ENCODE data around the gene AREG. TPM values are rescaled to one million over a fixed set of nuclear protein-coding genes. Genes with fewer than 3 reads are reported as not detected.
A peak's percentile ranks its signal among the peaks of the same experiment; 100 is the strongest.

AREG gene
- polyA plus RNA-seq, 3 donors from 2014 or later: 17.7 to 38.8 (median 28.8) TPM

GRCh38 chr4:74415602-74416300 lies 29.2 kb upstream of the AREG start:
- Mint-ChIP-seq H3K4me1 (no peaks in the 10 kb centered on the region), H3K27ac (no peak overlapping the region), H3K9me3 (no peaks in the 10 kb centered on the region), H3K36me3 (peaks cover 0 to 3% (median 0%) of the 10 kb centered on the region in 3 donors), H3K27me3 (ENCODE audit: low read depth in 3 of 3) (peaks cover 2 to 3% (median 2%) of the 10 kb centered on the region in 3 donors), H3K4me3 (no peak overlapping the region)
- DNase-seq: no peak

- Mint-ChIP-seq H3K36me3 (peaks cover 0 to 3% (median 0%) of the 10 kb centered on the region in 3 donors), H3K4me1 (no peaks in the 10 kb centered on the region), H3K27me3 (ENCODE audit: low read depth in 3 of 3) (peaks cover 1 to 2% (median 2%) of the 10 kb centered on the region in 3 donors), H3K4me3 (no peak overlapping the region), H3K27ac (no peak overlapping the region), H3K9me3 (no peaks in the 10 kb centered on the region)
- DNase-seq: no peak
Observed at GRCh38 chr4:74418063-74418670, 26.8 kb upstream of the AREG start.

DNA sequence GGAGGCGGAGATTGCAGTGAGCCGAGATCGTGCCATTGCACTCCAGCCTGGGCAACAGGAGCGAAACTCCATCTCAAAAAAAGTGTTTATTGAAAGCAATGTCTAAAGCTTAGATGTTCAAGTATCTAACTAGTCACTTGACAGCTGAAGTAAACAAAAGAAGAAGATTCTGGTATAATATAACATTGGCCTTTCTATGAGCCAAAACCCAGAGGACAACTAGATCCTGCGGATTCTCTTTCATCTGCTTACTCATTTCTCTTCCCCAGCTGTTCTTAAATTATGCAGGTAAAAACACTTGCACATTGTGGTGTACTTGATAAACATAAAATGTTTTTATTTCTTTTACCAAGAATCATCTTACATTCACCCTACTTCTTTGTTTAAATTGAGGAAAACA lies 24.1 kb upstream of the AREG start:
- Mint-ChIP-seq H3K4me3 (no peak overlapping the region), H3K36me3 (peaks cover 0 to 3% (median 0%) of the 10 kb centered on the region in 3 donors), H3K27me3 (ENCODE audit: low read depth in 3 of 3) (peaks cover 0 to 2% (median 1%) of the 10 kb centered on the region in 3 donors), H3K4me1 (peaks cover 2 to 4% of the 10 kb centered on the region in 2 donors), H3K9me3 (no peaks in the 10 kb centered on the region), H3K27ac (no peak overlapping the region)
- DNase-seq: no peak

GRCh38 chr4:74423104-74423503 lies 21.8 kb upstream of the AREG start:
- H3K4me3 Mint-ChIP-seq: no peak overlapping the region
- peaks cover 0 to 2% (median 1%) of the 10 kb centered on the region in 3 donors for H3K27me3 Mint-ChIP-seq (ENCODE audit: low read depth in 3 of 3)
- H3K9me3 Mint-ChIP-seq: no peaks in the 10 kb centered on the region
- H3K36me3 Mint-ChIP-seq: peaks cover 0 to 1% (median 0%) of the 10 kb centered on the region in 3 donors
- H3K27ac Mint-ChIP-seq: no peak overlapping the region
- DNase-seq: no peak
- H3K4me1 Mint-ChIP-seq: peaks cover 6 to 7% of the 10 kb centered on the region in 2 donors

GRCh38 chr4:74424111-74424510 lies 20.8 kb upstream of the AREG start:
- no peaks in the 10 kb centered on the region for H3K9me3 Mint-ChIP-seq
- H3K4me3 Mint-ChIP-seq: no peak overlapping the region
- H3K27ac Mint-ChIP-seq: no peak overlapping the region
- H3K27me3 Mint-ChIP-seq (ENCODE audit: low read depth in 3 of 3): peaks cover 0 to 1% (median 0%) of the 10 kb centered on the region in 3 donors
- DNase-seq: no peak
- peaks cover 13 to 14% of the 10 kb centered on the region in 2 donors for H3K4me1 Mint-ChIP-seq
- H3K36me3 Mint-ChIP-seq: no peaks in the 10 kb centered on the region

DNA sequence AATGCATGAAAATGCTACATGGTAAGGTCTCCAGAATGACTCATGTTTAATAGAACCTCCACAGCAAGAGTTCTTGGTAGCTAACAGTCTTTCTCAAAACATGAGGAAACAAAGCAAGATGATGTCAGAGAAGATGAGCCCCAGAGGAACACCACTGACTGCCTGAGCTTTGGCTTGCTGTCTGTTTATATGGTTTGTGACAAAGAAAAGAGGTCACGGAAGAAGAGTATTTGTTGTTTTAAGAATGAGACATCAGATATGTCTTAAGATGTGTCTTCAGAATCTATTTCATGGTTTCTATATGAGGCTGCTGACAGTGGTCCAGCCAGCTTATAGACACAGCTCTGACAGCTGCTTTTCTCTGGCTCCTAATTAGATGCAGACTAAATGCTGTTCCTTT lies 18.8 kb upstream of the AREG start:
- Mint-ChIP-seq H3K4me1 (peaks cover 20 to 21% of the 10 kb centered on the region in 2 donors), H3K27ac (no peak overlapping the region), H3K4me3 (no peak overlapping the region), H3K36me3 (no peaks in the 10 kb centered on the region), H3K9me3 (no peaks in the 10 kb centered on the region), H3K27me3 (ENCODE audit: low read depth in 3 of 3) (peaks cover 0 to 1% (median 0%) of the 10 kb centered on the region in 3 donors)
- no peak for DNase-seq

DNA sequence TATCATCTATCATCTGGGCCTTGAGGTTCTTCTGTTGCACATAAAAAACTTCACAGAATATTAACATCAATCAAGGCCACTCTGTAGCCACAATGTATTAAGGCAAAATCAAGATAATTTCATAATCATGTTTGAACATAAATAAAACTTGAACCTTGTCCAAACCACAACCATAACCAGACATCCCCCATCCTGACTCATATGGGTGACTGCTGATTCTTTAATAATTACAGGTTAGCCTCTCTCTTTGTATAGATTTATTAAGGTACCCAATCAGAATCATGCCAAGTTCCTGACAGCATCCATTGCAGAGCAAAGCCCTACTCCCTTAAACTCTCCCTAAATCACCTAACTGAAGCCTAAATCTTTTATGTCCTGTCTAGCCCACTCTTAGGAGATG lies 16.7 kb upstream of the AREG start:
- Mint-ChIP-seq H3K4me1 (peaks cover 32 to 36% of the 10 kb centered on the region in 2 donors), H3K9me3 (no peaks in the 10 kb centered on the region), H3K4me3 (no peak overlapping the region), H3K27me3 (ENCODE audit: low read depth in 3 of 3) (no peaks in the 10 kb centered on the region), H3K36me3 (no peaks in the 10 kb centered on the region), H3K27ac (peak overlapping the region in 3 of 6 donors; percentile 12 to 30 (median 13))
- no peak for DNase-seq

GRCh38 chr4:74431113-74431826 lies 13.7 kb upstream of the AREG start:
- peak overlapping the region in 5 of 6 donors; percentile 23 to 64 (median 45) for H3K27ac Mint-ChIP-seq
- peaks cover 0 to 2% (median 0%) of the 10 kb centered on the region in 3 donors for H3K27me3 Mint-ChIP-seq (ENCODE audit: low read depth in 3 of 3)
- H3K9me3 Mint-ChIP-seq: no peaks in the 10 kb centered on the region
- DNase-seq: peak; percentile 36 to 46 (median 41)
- peak overlapping the region; percentile 14 to 66 (median 47) for H3K4me3 Mint-ChIP-seq
- H3K4me1 Mint-ChIP-seq: peaks cover 28 to 31% of the 10 kb centered on the region in 2 donors
- no peaks in the 10 kb centered on the region for H3K36me3 Mint-ChIP-seq

- no peak for DNase-seq
- Mint-ChIP-seq H3K27ac (peak overlapping the region in 1 of 6 donors; percentile 60), H3K27me3 (ENCODE audit: low read depth in 3 of 3) (peaks cover 0 to 2% (median 0%) of the 10 kb centered on the region in 3 donors), H3K36me3 (no peaks in the 10 kb centered on the region), H3K9me3 (no peaks in the 10 kb centered on the region), H3K4me3 (no peak overlapping the region), H3K4me1 (peaks cover 26 to 31% of the 10 kb centered on the region in 2 donors)
Observed at GRCh38 chr4:74433043-74433442, 11.9 kb upstream of the AREG start.

DNA sequence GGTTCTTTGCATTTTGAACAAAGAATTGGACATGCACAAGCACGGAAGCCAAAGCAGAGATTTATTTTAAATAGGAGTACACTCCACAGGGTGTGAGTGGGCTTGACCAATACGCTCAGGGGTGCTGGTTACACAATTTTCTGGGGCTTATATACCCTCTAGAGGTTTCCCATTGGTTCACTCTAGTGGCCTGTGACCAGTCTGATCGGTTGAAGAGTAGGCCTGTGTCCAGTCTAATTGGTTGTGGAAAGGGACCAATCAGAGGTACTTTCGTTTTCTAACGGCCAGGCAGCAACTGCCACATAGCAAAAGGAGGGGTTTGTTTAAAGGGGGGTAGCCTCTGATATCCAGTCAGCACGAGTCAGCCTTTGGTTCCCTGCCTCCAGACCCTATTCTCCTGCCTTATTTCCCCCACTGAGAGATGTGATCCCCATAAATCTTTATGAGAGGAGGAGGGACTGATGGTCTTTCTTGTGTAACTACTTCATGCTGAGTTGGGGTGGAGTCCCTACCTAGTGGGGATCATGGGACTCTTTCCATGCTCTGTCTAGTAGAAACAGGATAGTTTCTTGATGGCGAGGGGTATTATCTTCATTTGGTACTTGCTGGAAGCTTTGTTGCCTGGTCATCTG lies 11.3 kb upstream of the AREG start:
- DNase-seq: no peak
- H3K4me3 Mint-ChIP-seq: no peak overlapping the region
- peaks cover 21 to 26% of the 10 kb centered on the region in 2 donors for H3K4me1 Mint-ChIP-seq
- no peaks in the 10 kb centered on the region for H3K36me3 Mint-ChIP-seq
- H3K27ac Mint-ChIP-seq: peak overlapping the region in 1 of 6 donors; percentile 60
- no peaks in the 10 kb centered on the region for H3K9me3 Mint-ChIP-seq
- H3K27me3 Mint-ChIP-seq (ENCODE audit: low read depth in 3 of 3): peaks cover 0 to 2% (median 0%) of the 10 kb centered on the region in 3 donors

DNA sequence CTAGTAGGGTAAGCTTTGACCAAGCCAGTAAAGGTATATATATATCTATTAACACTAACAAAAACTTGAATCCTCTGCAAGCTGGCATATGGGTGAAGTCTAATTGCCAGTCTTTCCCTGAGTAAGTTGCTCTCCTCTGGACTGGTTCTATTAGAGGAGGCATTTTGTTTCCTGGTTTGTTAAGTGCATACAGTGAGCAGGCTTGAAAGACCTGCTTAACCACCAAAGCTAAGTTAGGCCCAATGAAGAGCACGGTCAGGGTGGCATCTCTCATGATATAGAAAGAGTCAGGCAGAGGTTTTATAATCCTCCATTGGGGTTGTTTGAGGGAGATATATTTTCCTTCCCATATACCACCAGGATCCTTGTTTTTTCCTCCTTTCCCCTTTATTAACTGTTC lies 9.6 kb upstream of the AREG start:
- H3K36me3 Mint-ChIP-seq: no peaks in the 10 kb centered on the region
- H3K9me3 Mint-ChIP-seq: no peaks in the 10 kb centered on the region
- no peak for DNase-seq
- no peak overlapping the region for H3K4me3 Mint-ChIP-seq
- peaks cover 17 to 24% of the 10 kb centered on the region in 2 donors for H3K4me1 Mint-ChIP-seq
- peaks cover 0 to 3% (median 0%) of the 10 kb centered on the region in 3 donors for H3K27me3 Mint-ChIP-seq (ENCODE audit: low read depth in 3 of 3)
- H3K27ac Mint-ChIP-seq: peak overlapping the region in 1 of 6 donors; percentile 12

GRCh38 chr4:74437866-74438265 lies 7.1 kb upstream of the AREG start:
- H3K4me1 Mint-ChIP-seq: peaks cover 2 to 6% of the 10 kb centered on the region in 2 donors
- peak overlapping the region in 1 of 6 donors; percentile 28 for H3K27ac Mint-ChIP-seq
- no peak overlapping the region for H3K4me3 Mint-ChIP-seq
- peaks cover 0 to 3% (median 0%) of the 10 kb centered on the region in 3 donors for H3K27me3 Mint-ChIP-seq (ENCODE audit: low read depth in 3 of 3)
- H3K36me3 Mint-ChIP-seq: no peaks in the 10 kb centered on the region
- no peaks in the 10 kb centered on the region for H3K9me3 Mint-ChIP-seq
- no peak for DNase-seq

DNA sequence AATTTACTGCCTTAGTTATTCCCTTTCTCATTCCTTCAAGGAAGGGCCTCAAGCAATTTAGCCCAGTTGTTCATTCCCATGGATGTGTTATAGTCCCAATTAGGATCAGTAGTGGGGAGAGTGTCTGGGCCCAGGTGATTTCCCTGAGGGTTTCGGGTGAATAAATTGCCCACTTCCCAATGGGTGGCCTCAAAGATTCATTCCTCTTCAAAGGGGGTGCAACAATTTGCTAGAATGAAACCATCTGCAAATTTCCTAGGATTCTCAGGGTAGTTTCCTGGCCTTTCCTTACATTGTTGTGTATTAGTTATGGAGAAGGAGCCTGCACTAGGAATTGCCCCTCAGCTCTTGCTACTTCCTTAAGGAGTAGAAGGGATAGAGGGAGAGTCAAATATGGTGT lies 6.3 kb upstream of the AREG start:
- no peak overlapping the region for H3K27ac Mint-ChIP-seq
- no peaks in the 10 kb centered on the region for H3K36me3 Mint-ChIP-seq
- no peaks in the 10 kb centered on the region for H3K4me1 Mint-ChIP-seq
- H3K4me3 Mint-ChIP-seq: no peak overlapping the region
- H3K9me3 Mint-ChIP-seq: no peaks in the 10 kb centered on the region
- no peak for DNase-seq
- peaks cover 0 to 3% (median 0%) of the 10 kb centered on the region in 3 donors for H3K27me3 Mint-ChIP-seq (ENCODE audit: low read depth in 3 of 3)

Measured in immature natural killer cell (primary cell).